Thyroid gland (tissue), 4 donors: ENCODE results near the gene LGI1. TPM values are rescaled to one million over a fixed set of nuclear protein-coding genes. Genes with fewer than 3 reads are reported as not detected.

Experiments used
- DNase-seq, 2 donors: peaks; one replicate each; pipeline ENCODE4 v3.0.0-alpha.2; 2019
- H3K27ac ChIP-seq, 3 donors: fragments of 200-600 bp; sonication (generic); 1 replicate in 2 of 3; 2 replicates in 1 of 3; pipeline ENCODE4 v1.5.1; 2016 to 2019; ENCODE audit warnings: mild to moderate bottlenecking in 1 of 3, moderate library complexity in 1 of 3
- H3K27me3 ChIP-seq: fragments of 200-600 bp; sonication (generic); one replicate; pipeline ENCODE4 v1.5.1; 2019
- H3K36me3 ChIP-seq, 2 donors: fragments of 200-600 bp; sonication (generic); one replicate each; pipeline ENCODE4 v1.5.1; 2016 to 2019
- H3K4me1 ChIP-seq, 2 donors: fragments of 200-600 bp; sonication (generic); one replicate each; pipeline ENCODE4 v1.5.1; 2017 to 2019
- H3K4me3 ChIP-seq, 3 donors: fragments of 200-600 bp; sonication (generic); replicated peaks in 1 of 3; 1 replicate in 2 of 3; 2 replicates in 1 of 3; pipeline ENCODE4 v1.5.1; 2016; ENCODE audit warnings: mild to moderate bottlenecking in 1 of 3
- H3K9me3 ChIP-seq: fragments of 200-600 bp; sonication (generic); one replicate; pipeline ENCODE4 v1.5.1; 2017
- CTCF ChIP-seq, 6 experiments: fragments of 200-600 bp in 3 of 6; fragments of 450-650 bp in 3 of 6; sonication (generic) in 3 of 6; IDR thresholded peaks; one replicate each; pipeline ENCODE4 v1.5.1; 2016 to 2019; ENCODE audit warnings: antibody characterized with exemption in 6 of 6, mild to moderate bottlenecking in 2 of 6, inconsistent platforms in 1 of 6, moderate library complexity in 1 of 6
- POLR2A ChIP-seq, 2 donors: fragments of 450-650 bp; IDR thresholded peaks; one replicate each; pipeline ENCODE4 v1.6.1; 2017; ENCODE audit warnings: antibody characterized with exemption in 2 of 2, mild to moderate bottlenecking in 2 of 2, moderate library complexity in 1 of 2
- WGBS, 2 donors: methylation state at CpG; one replicate each; pipeline ENCODE4 v1.1.5; 2017; 5-methylcytosine and 5-hydroxymethylcytosine counted together
- intact Hi-C: fragments of 100-400 bp; cut with DNase I; formaldehyde crosslinking; loops from one replicate; pipeline ENCODE4 v1.15.1; 2023
- total RNA-seq, 4 donors: library from RNA; depleted of rRNA; stranded (reverse); fragments of >200 nt; gene quantifications; one replicate each; pipeline ENCODE4 v1.2.3, GENCODE V29; 2016

LGI1 gene
- total RNA-seq, 4 donors from 2014 or later, result not detected

DNA sequence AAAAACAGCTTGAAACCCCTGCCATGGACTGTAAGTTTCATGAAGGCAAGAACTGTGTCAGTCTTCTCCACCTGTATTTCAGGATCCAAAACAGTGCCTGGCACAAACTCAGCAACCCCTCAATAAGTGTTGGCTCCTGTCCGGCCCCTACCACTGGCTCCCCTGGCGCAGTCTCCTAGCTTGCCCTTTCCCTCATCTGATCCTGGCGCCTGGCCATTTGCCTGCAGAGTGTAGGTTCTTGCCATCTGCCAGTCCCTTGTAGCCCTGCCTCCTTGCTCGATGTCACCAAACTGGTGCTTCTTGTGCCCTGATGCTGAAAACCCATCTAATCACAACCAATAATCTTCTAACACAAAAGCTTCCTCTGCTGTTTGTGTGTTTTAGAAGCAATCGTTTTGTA, 60.4 kb downstream of the LGI1 start:
- intact Hi-C loops, result no loop called here

DNA sequence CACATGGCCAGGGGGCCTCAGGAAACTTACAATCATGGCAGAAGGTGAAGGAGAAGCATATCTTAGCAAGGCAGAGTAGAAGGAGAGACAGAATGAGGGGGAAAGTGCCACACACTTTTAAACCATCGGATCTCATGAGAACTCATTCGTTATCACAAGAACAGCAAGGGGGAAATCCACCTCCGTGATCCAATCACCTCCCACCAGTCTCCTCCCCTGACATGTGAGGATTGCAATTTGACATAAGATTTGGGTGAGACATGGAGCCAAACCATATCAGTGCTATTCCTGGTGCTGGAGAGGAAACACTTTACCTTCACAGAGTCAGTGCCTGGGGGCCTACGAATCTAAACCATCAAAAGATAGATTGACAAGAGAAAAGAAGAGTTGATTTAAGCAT, 61.8 kb downstream of the LGI1 start:
- H3K36me3 ChIP-seq, result no peaks in the 10 kb centered on the region
- TF ChIP-seq CTCF (IDR thresholded peaks at IDR 0.05) (no peak), POLR2A (IDR thresholded peaks at IDR 0.05) (no peak)
- WGBS, 2 donors, result 58 to 72% methylated on average over 4 of the region's 4 CpGs
- no peak overlapping the region for H3K27ac ChIP-seq
- H3K9me3 ChIP-seq, result no peaks in the 10 kb centered on the region
- H3K4me1 ChIP-seq, result no peaks in the 10 kb centered on the region
- H3K27me3 ChIP-seq, result no peaks in the 10 kb centered on the region
- H3K4me3 ChIP-seq, result no peak overlapping the region
- DNase-seq, result no peak
- intact Hi-C loops, result no loop called here

More for the DNA sequence above, 60.4 kb downstream of the LGI1 start:
- Histone ChIP-seq H3K4me3 (no peak overlapping the region), H3K4me1 (no peaks in the 10 kb centered on the region), H3K27me3 (no peaks in the 10 kb centered on the region), H3K36me3 (no peaks in the 10 kb centered on the region), H3K27ac (no peak overlapping the region), H3K9me3 (no peaks in the 10 kb centered on the region)
- DNase-seq, result no peak
- 84 to 90% methylated on average over 5 of the region's 5 CpGs for WGBS, 2 donors
- TF ChIP-seq CTCF (IDR thresholded peaks at IDR 0.05) (no peak), POLR2A (IDR thresholded peaks at IDR 0.05) (no peak)

DNA sequence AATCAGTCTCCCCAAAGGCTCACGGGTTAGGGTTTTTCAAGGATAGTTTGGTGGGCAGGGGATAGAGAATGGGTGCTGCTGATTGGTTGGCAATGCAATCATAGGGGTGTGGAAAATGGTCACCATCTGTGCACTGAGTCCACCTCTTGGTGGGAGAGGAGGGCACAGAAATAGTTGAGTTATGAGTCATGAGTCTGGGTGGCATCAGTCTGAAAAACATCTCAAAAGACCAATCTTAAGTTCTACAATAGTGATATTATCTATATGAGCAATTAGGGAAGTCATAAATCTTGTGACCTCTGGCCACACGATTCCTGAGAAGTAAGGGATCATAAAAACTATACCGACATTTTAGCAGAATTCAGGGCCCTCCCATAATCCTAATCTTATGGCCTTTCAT, 62.7 kb downstream of the LGI1 start:
- DNase-seq, result no peak

GRCh38 chr10:93821051-93821772, 63.5 kb downstream of the LGI1 start:
- H3K36me3 ChIP-seq, result no peaks in the 10 kb centered on the region
- no peak overlapping the region for H3K4me3 ChIP-seq
- intact Hi-C loops, result no loop called here
- 82 to 95% methylated on average over 4 of the region's 4 CpGs for WGBS, 2 donors
- no peaks in the 10 kb centered on the region for H3K4me1 ChIP-seq
- no peak for DNase-seq
- no peak for TF ChIP-seq POLR2A (IDR thresholded peaks at IDR 0.05)
- TF ChIP-seq CTCF (IDR thresholded peaks at IDR 0.05), result no peak
- no peak overlapping the region for H3K27ac ChIP-seq
- no peaks in the 10 kb centered on the region for H3K9me3 ChIP-seq
- H3K27me3 ChIP-seq, result no peaks in the 10 kb centered on the region

More for the DNA sequence above, 62.7 kb downstream of the LGI1 start:
- Histone ChIP-seq H3K36me3 (no peaks in the 10 kb centered on the region), H3K27me3 (no peaks in the 10 kb centered on the region), H3K27ac (no peak overlapping the region), H3K9me3 (no peaks in the 10 kb centered on the region), H3K4me1 (no peaks in the 10 kb centered on the region), H3K4me3 (no peak overlapping the region)
- no peak for TF ChIP-seq CTCF (IDR thresholded peaks at IDR 0.05)
- TF ChIP-seq POLR2A (IDR thresholded peaks at IDR 0.05), result no peak
- intact Hi-C loops, result no loop called here
- WGBS, 2 donors, result 62 to 81% methylated on average over 3 of the region's 3 CpGs

DNA sequence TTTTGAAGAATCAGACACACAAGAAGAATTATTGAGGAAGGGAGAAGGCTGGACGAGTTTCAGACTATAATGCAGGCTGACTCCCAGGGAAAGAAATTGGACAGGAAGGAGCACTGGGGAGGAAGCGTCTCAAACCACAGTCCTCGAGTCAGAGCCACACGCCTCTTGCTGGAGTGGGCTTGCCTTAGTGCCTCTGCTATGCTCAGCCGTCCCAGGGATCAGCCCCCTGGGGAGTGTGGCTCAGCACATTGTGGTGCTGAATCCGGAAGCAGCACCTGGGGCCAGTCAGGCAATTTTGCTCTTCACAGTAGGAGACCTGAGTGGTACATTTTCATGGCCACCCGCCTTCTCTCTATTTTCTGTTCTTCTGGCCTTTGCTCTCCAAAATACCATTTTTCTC, 68.6 kb downstream of the LGI1 start:
- H3K36me3 ChIP-seq, result no peaks in the 10 kb centered on the region

More for the DNA sequence above, 68.6 kb downstream of the LGI1 start:
- no peak for DNase-seq
- H3K9me3 ChIP-seq, result no peaks in the 10 kb centered on the region
- no peak overlapping the region for H3K27ac ChIP-seq
- intact Hi-C loops, result no loop called here
- no peak overlapping the region for H3K4me3 ChIP-seq
- TF ChIP-seq CTCF (IDR thresholded peaks at IDR 0.05) (no peak), POLR2A (IDR thresholded peaks at IDR 0.05) (no peak)
- no peaks in the 10 kb centered on the region for H3K4me1 ChIP-seq
- 37 to 44% methylated on average over 7 of the region's 7 CpGs for WGBS, 2 donors
- no peaks in the 10 kb centered on the region for H3K27me3 ChIP-seq
